HepG2 (cell line): ENCODE measurements around the gene USP9X. TPM values are rescaled to one million over a fixed set of nuclear protein-coding genes. Genes with fewer than 3 reads are reported as not detected.

ENCODE experiments used
- BRCA1 ChIP-seq: sonication (generic); formaldehyde crosslinking; IDR thresholded peaks from 2 replicates; pipeline ENCODE4 v1.4.0; 2020; ENCODE audit warnings: missing genetic modification reagents
- FIP1L1 ChIP-seq: fragments of 200-400 bp; formaldehyde crosslinking; IDR thresholded peaks from 2 replicates; pipeline ENCODE4 v1.6.1; 2018; ENCODE audit warnings: low read depth, mild to moderate bottlenecking, low read length, moderate library complexity, borderline replicate concordance; ENCODE audit not compliant: insufficient read depth
- GABPB1 ChIP-seq: IDR thresholded peaks from 2 replicates; pipeline ENCODE4 v1.6.1; 2016; ENCODE audit warnings: mild to moderate bottlenecking, missing genetic modification reagents, moderate library complexity, missing compliant biosample characterization
- HOXA7 ChIP-seq: sonication (generic); formaldehyde crosslinking; IDR thresholded peaks from 2 replicates; pipeline ENCODE4 v1.8.1; 2022; ENCODE audit warnings: mild to moderate bottlenecking, missing genetic modification reagents, moderate library complexity
- KLF9 ChIP-seq: IDR thresholded peaks from 2 replicates; pipeline ENCODE4 v1.6.1; 2016; ENCODE audit warnings: low read depth
- MEIS1 ChIP-seq: sonication (generic); formaldehyde crosslinking; IDR thresholded peaks from 2 replicates; pipeline ENCODE4 v1.9.0; 2021; ENCODE audit warnings: mild to moderate bottlenecking, missing genetic modification reagents, moderate library complexity, borderline replicate concordance
- MXD4 ChIP-seq: IDR thresholded peaks from 2 replicates; pipeline ENCODE4 v1.6.1; 2016; ENCODE audit warnings: mild to moderate bottlenecking, missing biosample characterization, missing genetic modification reagents
- NFIB ChIP-seq: sonication (generic); formaldehyde crosslinking; IDR thresholded peaks from 2 replicates; pipeline ENCODE4 v1.9.0; 2021; ENCODE audit warnings: missing genetic modification reagents, mild to moderate bottlenecking, borderline replicate concordance
- SPEN ChIP-seq: sonication (generic); formaldehyde crosslinking; IDR thresholded peaks from 2 replicates; pipeline ENCODE4 v1.5.1; 2020; ENCODE audit warnings: low read depth, mild to moderate bottlenecking, missing genetic modification reagents
- SRSF4 ChIP-seq: fragments of 200-400 bp; formaldehyde crosslinking; IDR thresholded peaks from one replicate; pipeline ENCODE4 v1.6.1; 2018; ENCODE audit warnings: mild to moderate bottlenecking, low read depth, low read length, moderate library complexity; ENCODE audit not compliant: poor library complexity, severe bottlenecking
- STAT5B ChIP-seq: sonication (generic); formaldehyde crosslinking; IDR thresholded peaks from 2 replicates; pipeline ENCODE4 v1.4.0; 2020; ENCODE audit warnings: missing genetic modification reagents
- TEAD2 ChIP-seq: sonication (generic); formaldehyde crosslinking; IDR thresholded peaks from 2 replicates; pipeline ENCODE4 v1.9.0; 2021; ENCODE audit warnings: missing genetic modification reagents
- ZNF451 ChIP-seq: sonication (generic); formaldehyde crosslinking; IDR thresholded peaks from 2 replicates; pipeline ENCODE4 v1.5.0; 2020; ENCODE audit warnings: mild to moderate bottlenecking, missing genetic modification reagents
- ZNF496 ChIP-seq: sonication (generic); formaldehyde crosslinking; IDR thresholded peaks from 2 replicates; pipeline ENCODE4 v1.8.1; 2023; ENCODE audit warnings: mild to moderate bottlenecking, moderate library complexity, missing genetic modification reagents; ENCODE audit not compliant: insufficient replicate concordance
- ZNF605 ChIP-seq: sonication (generic); formaldehyde crosslinking; IDR thresholded peaks from 2 replicates; pipeline ENCODE4 v1.8.0; 2022; ENCODE audit warnings: mild to moderate bottlenecking, missing genetic modification reagents
- ZNF615 ChIP-seq: sonication (generic); formaldehyde crosslinking; IDR thresholded peaks from 2 replicates; pipeline ENCODE4 v1.5.0; 2020; ENCODE audit warnings: mild to moderate bottlenecking, missing genetic modification reagents, borderline replicate concordance
- ZNF747 ChIP-seq: sonication (generic); formaldehyde crosslinking; IDR thresholded peaks from 2 replicates; pipeline ENCODE4 v1.8.1; 2023; ENCODE audit warnings: missing genetic modification reagents, mild to moderate bottlenecking, borderline replicate concordance
- polyA plus RNA-seq, 8 experiments: library from polyadenylated mRNA; depleted of rRNA in 3 of 8; stranded (reverse) in 7 of 8; unstranded in 1 of 8; fragments of >200 nt; fragmentation: Illumina TruSeq in 4 of 8; extraction: Trizol in 4 of 8; gene quantifications; 2 replicates each; pipeline versions ENCODE4 v1.2.1 to v1.2.3, GENCODE V29; 2011 to 2016; ENCODE audit warnings: low read depth in 4 of 8, missing spikeins in 1 of 8, mixed read lengths in 1 of 8; ENCODE audit not compliant: insufficient read depth in 1 of 8
- total RNA-seq, 5 experiments: library from RNA; depleted of rRNA; stranded (reverse); fragments of >200 nt; fragmentation: Illumina TruSeq; extraction: Trizol; gene quantifications; 2 replicates each; pipeline ENCODE4 v1.2.3, GENCODE V29; 2016; ENCODE audit warnings: low read depth in 1 of 5
- TF ChIP-seq, protein P1 (sequence below): sonication (generic); IDR thresholded peaks from 2 replicates; pipeline ENCODE4 v1.6.1; 2016; ENCODE audit warnings: low read depth, borderline replicate concordance
- TF ChIP-seq, protein P2 (sequence below): sonication (generic); formaldehyde crosslinking; IDR thresholded peaks from 2 replicates; pipeline ENCODE4 v1.4.0; 2020; ENCODE audit warnings: missing genetic modification reagents, borderline replicate concordance
- TF ChIP-seq, protein P3 (sequence below): fragments of 450-650 bp; IDR thresholded peaks from 2 replicates; pipeline ENCODE4 v1.6.1; 2017; ENCODE audit warnings: mild to moderate bottlenecking
- TF ChIP-seq, protein P4 (sequence below): sonication (generic); formaldehyde crosslinking; IDR thresholded peaks from 2 replicates; pipeline ENCODE4 v1.4.0; 2020; ENCODE audit warnings: missing genetic modification reagents, borderline replicate concordance

The USP9X gene
- total and polyA plus RNA-seq, 2 of the 13 experiments (the other 11 are each of a cell fraction or from before 2014, with no cell fraction given): 22.2 to 40.5 TPM

DNA sequence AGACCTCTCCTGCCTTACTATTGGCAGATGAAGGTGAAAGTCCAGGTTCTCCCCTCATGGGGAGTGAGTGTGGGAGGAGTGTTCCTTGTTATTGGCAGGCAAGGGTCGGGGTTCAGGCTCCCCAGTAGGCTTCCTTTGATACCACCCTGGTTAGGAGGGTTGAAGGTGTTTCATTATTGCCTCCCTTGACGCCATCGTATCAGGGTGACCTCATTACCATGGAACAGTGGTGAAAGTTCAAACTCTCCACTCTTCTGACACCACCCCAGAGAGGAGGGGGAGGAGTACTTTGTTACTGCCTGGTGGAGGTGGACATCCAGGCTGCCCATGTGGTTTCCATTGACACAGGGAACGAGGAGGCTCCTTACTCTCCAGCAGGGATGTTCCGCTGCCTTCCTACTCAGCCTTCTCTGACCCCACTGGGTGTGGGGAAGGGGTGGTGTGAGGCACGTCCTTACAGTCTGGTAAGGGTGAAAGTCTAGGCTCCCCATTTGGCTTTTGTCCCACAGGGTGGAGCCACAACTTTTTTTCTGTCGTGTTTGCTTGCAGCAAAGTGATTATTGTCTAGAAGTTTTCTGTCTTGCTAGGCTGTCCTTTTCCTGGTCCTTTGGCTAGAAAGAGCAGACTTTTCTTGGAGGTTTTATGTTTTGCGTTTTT is 37.2 kb upstream of the USP9X start (continued):
- TF ChIP-seq, protein P1, sequence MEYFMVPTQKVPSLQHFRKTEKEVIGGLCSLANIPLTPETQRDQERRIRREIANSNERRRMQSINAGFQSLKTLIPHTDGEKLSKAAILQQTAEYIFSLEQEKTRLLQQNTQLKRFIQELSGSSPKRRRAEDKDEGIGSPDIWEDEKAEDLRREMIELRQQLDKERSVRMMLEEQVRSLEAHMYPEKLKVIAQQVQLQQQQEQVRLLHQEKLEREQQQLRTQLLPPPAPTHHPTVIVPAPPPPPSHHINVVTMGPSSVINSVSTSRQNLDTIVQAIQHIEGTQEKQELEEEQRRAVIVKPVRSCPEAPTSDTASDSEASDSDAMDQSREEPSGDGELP: no peak
- TF ChIP-seq SRSF4 (no peak), TEAD2 (CRISPR knock-in tag) (no peak), HOXA7 (CRISPR knock-in tag) (no peak), ZNF747 (CRISPR knock-in tag) (no peak), ZNF605 (CRISPR knock-in tag) (no peak), BRCA1 (CRISPR knock-in tag) (no peak), FIP1L1 (no peak), MXD4 (CRISPR knock-in tag) (no peak), ZNF496 (no peak), ZNF615 (no peak), MEIS1 (CRISPR knock-in tag) (no peak), STAT5B (CRISPR knock-in tag) (no peak), NFIB (CRISPR knock-in tag) (no peak), GABPB1 (CRISPR knock-in tag) (no peak), SPEN (CRISPR knock-in tag) (no peak), KLF9 (CRISPR knock-in tag) (no peak), ZNF451 (CRISPR knock-in tag) (no peak)
- TF ChIP-seq, protein P2, sequence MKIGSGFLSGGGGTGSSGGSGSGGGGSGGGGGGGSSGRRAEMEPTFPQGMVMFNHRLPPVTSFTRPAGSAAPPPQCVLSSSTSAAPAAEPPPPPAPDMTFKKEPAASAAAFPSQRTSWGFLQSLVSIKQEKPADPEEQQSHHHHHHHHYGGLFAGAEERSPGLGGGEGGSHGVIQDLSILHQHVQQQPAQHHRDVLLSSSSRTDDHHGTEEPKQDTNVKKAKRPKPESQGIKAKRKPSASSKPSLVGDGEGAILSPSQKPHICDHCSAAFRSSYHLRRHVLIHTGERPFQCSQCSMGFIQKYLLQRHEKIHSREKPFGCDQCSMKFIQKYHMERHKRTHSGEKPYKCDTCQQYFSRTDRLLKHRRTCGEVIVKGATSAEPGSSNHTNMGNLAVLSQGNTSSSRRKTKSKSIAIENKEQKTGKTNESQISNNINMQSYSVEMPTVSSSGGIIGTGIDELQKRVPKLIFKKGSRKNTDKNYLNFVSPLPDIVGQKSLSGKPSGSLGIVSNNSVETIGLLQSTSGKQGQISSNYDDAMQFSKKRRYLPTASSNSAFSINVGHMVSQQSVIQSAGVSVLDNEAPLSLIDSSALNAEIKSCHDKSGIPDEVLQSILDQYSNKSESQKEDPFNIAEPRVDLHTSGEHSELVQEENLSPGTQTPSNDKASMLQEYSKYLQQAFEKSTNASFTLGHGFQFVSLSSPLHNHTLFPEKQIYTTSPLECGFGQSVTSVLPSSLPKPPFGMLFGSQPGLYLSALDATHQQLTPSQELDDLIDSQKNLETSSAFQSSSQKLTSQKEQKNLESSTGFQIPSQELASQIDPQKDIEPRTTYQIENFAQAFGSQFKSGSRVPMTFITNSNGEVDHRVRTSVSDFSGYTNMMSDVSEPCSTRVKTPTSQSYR: peak; percentile 62; the same call in 1 of the 2 replicates
- TF ChIP-seq, protein P3, sequence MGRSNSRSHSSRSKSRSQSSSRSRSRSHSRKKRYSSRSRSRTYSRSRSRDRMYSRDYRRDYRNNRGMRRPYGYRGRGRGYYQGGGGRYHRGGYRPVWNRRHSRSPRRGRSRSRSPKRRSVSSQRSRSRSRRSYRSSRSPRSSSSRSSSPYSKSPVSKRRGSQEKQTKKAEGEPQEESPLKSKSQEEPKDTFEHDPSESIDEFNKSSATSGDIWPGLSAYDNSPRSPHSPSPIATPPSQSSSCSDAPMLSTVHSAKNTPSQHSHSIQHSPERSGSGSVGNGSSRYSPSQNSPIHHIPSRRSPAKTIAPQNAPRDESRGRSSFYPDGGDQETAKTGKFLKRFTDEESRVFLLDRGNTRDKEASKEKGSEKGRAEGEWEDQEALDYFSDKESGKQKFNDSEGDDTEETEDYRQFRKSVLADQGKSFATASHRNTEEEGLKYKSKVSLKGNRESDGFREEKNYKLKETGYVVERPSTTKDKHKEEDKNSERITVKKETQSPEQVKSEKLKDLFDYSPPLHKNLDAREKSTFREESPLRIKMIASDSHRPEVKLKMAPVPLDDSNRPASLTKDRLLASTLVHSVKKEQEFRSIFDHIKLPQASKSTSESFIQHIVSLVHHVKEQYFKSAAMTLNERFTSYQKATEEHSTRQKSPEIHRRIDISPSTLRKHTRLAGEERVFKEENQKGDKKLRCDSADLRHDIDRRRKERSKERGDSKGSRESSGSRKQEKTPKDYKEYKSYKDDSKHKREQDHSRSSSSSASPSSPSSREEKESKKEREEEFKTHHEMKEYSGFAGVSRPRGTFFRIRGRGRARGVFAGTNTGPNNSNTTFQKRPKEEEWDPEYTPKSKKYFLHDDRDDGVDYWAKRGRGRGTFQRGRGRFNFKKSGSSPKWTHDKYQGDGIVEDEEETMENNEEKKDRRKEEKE: no peak
- TF ChIP-seq, protein P4, sequence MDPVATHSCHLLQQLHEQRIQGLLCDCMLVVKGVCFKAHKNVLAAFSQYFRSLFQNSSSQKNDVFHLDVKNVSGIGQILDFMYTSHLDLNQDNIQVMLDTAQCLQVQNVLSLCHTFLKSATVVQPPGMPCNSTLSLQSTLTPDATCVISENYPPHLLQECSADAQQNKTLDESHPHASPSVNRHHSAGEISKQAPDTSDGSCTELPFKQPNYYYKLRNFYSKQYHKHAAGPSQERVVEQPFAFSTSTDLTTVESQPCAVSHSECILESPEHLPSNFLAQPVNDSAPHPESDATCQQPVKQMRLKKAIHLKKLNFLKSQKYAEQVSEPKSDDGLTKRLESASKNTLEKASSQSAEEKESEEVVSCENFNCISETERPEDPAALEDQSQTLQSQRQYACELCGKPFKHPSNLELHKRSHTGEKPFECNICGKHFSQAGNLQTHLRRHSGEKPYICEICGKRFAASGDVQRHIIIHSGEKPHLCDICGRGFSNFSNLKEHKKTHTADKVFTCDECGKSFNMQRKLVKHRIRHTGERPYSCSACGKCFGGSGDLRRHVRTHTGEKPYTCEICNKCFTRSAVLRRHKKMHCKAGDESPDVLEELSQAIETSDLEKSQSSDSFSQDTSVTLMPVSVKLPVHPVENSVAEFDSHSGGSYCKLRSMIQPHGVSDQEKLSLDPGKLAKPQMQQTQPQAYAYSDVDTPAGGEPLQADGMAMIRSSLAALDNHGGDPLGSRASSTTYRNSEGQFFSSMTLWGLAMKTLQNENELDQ (CRISPR knock-in tag): no peak
